ENCODE data around the gene IL18. TPM values are rescaled to one million over a fixed set of nuclear protein-coding genes. Genes with fewer than 3 reads are reported as not detected.
A peak's percentile ranks its signal among the peaks of the same experiment; 100 is the strongest.
"Not testable (repeated sequence)": the region's sequence is repeated elsewhere in the genome, so short reads cannot be mapped to it uniquely, and the experiment has no call there.

IL18 gene
- total and polyA plus RNA-seq, 5 donors from 2014 or later = 1.4 TPM; not detected in 4

GRCh38 chr11:112196519-112197087 lies 32.7 kb upstream of the IL18 start:
- Histone ChIP-seq H3K36me3 (ENCODE audit: control insufficient read depth, insufficient read depth, low read length) (no peaks in the 10 kb centered on the region), H3K27ac (ENCODE audit: insufficient read depth, low read length, poor library complexity, severe bottlenecking) (no peak overlapping the region), H3K4me1 (ENCODE audit: control insufficient read depth, insufficient read depth, low read length, poor library complexity, severe bottlenecking) (no peaks in the 10 kb centered on the region), H3K9me3 (ENCODE audit: control insufficient read depth in 2 of 2, low read length in 2 of 2) (no peaks in the 10 kb centered on the region), H3K4me3 (ENCODE audit: low read depth, low read length) (no peak overlapping the region), H3K27me3 (ENCODE audit: control insufficient read depth, insufficient read depth, low read length) (peaks cover 5% of the 10 kb centered on the region)
- no peak for ATAC-seq (ENCODE audit: low read depth in 2 of 2)
- H3K4me3 Mint-ChIP-seq = no peak overlapping the region
- H3K27ac Mint-ChIP-seq = no peak overlapping the region
- peaks cover 0 to 7% (median 0%) of the 10 kb centered on the region in 7 donors for H3K9me3 Mint-ChIP-seq
- H3K4me1 Mint-ChIP-seq = no peaks in the 10 kb centered on the region
- no peak for DNase-seq
- H3K27me3 Mint-ChIP-seq = peaks cover 22% of the 10 kb centered on the region
- H3K36me3 Mint-ChIP-seq = peaks cover 3% of the 10 kb centered on the region

- H3K4me3 ChIP-seq (ENCODE audit: low read depth, low read length) = no peak overlapping the region
- peaks cover 0 to 7% (median 0%) of the 10 kb centered on the region in 7 donors for H3K9me3 Mint-ChIP-seq
- peaks cover 19% of the 10 kb centered on the region for H3K27me3 Mint-ChIP-seq
- DNase-seq (no peak), ATAC-seq (ENCODE audit: low read depth in 2 of 2) (no peak)
- no peaks in the 10 kb centered on the region for H3K9me3 ChIP-seq (ENCODE audit: control insufficient read depth in 2 of 2, low read length in 2 of 2)
- peaks cover 5% of the 10 kb centered on the region for H3K27me3 ChIP-seq (ENCODE audit: control insufficient read depth, insufficient read depth, low read length)
- H3K4me1 Mint-ChIP-seq = no peaks in the 10 kb centered on the region
- H3K4me3 Mint-ChIP-seq = no peak overlapping the region
- no peaks in the 10 kb centered on the region for H3K36me3 ChIP-seq (ENCODE audit: control insufficient read depth, insufficient read depth, low read length)
- H3K27ac ChIP-seq (ENCODE audit: insufficient read depth, low read length, poor library complexity, severe bottlenecking) = no peak overlapping the region
- no peaks in the 10 kb centered on the region for H3K4me1 ChIP-seq (ENCODE audit: control insufficient read depth, insufficient read depth, low read length, poor library complexity, severe bottlenecking)
- H3K27ac Mint-ChIP-seq = no peak overlapping the region
- peaks cover 3% of the 10 kb centered on the region for H3K36me3 Mint-ChIP-seq
Observed at GRCh38 chr11:112195951-112196351, 32.1 kb upstream of the IL18 start.

GRCh38 chr11:112195113-112195512 lies 31.2 kb upstream of the IL18 start:
- H3K27ac Mint-ChIP-seq; ATAC-seq (ENCODE audit: low read depth in 2 of 2); H3K4me3 ChIP-seq (ENCODE audit: low read depth, low read length); H3K27ac ChIP-seq (ENCODE audit: insufficient read depth, low read length, poor library complexity, severe bottlenecking); H3K36me3 Mint-ChIP-seq; H3K9me3 Mint-ChIP-seq; H3K27me3 ChIP-seq (ENCODE audit: control insufficient read depth, insufficient read depth, low read length); H3K9me3 ChIP-seq (ENCODE audit: control insufficient read depth in 2 of 2, low read length in 2 of 2); H3K4me3 Mint-ChIP-seq; DNase-seq; H3K4me1 ChIP-seq (ENCODE audit: control insufficient read depth, insufficient read depth, low read length, poor library complexity, severe bottlenecking); H3K36me3 ChIP-seq (ENCODE audit: control insufficient read depth, insufficient read depth, low read length); H3K4me1 Mint-ChIP-seq: not testable (repeated sequence)
- peaks cover 14% of the 10 kb centered on the region for H3K27me3 Mint-ChIP-seq

GRCh38 chr11:112186304-112186703 lies 22.4 kb upstream of the IL18 start:
- ATAC-seq (ENCODE audit: low read depth in 2 of 2) (no peak), DNase-seq (no peak)
- no peaks in the 10 kb centered on the region for H3K36me3 ChIP-seq (ENCODE audit: control insufficient read depth, insufficient read depth, low read length)
- H3K9me3 ChIP-seq (ENCODE audit: control insufficient read depth in 2 of 2, low read length in 2 of 2) = no peaks in the 10 kb centered on the region
- no peak overlapping the region for H3K4me3 ChIP-seq (ENCODE audit: low read depth, low read length)
- no peaks in the 10 kb centered on the region for H3K4me1 ChIP-seq (ENCODE audit: control insufficient read depth, insufficient read depth, low read length, poor library complexity, severe bottlenecking)
- H3K27me3 ChIP-seq (ENCODE audit: control insufficient read depth, insufficient read depth, low read length) = no peaks in the 10 kb centered on the region
- no peak overlapping the region for H3K27ac ChIP-seq (ENCODE audit: insufficient read depth, low read length, poor library complexity, severe bottlenecking)
- Mint-ChIP-seq H3K36me3 (peaks cover 6% of the 10 kb centered on the region), H3K4me3 (no peak overlapping the region), H3K4me1 (no peaks in the 10 kb centered on the region), H3K27me3 (peaks cover 8% of the 10 kb centered on the region), H3K27ac (no peak overlapping the region), H3K9me3 (peaks cover 0 to 2% (median 0%) of the 10 kb centered on the region in 7 donors)

GRCh38 chr11:112185883-112186282 lies 22.0 kb upstream of the IL18 start:
- no peak overlapping the region for H3K27ac Mint-ChIP-seq
- peaks cover 9% of the 10 kb centered on the region for H3K27me3 Mint-ChIP-seq
- no peak for DNase-seq
- H3K36me3 Mint-ChIP-seq = peaks cover 6% of the 10 kb centered on the region
- H3K4me3 Mint-ChIP-seq = no peak overlapping the region
- H3K4me1 ChIP-seq (ENCODE audit: control insufficient read depth, insufficient read depth, low read length, poor library complexity, severe bottlenecking) = no peaks in the 10 kb centered on the region
- no peaks in the 10 kb centered on the region for H3K4me1 Mint-ChIP-seq
- H3K36me3 ChIP-seq (ENCODE audit: control insufficient read depth, insufficient read depth, low read length) = no peaks in the 10 kb centered on the region
- peaks cover 0 to 3% (median 0%) of the 10 kb centered on the region in 7 donors for H3K9me3 Mint-ChIP-seq
- no peak for ATAC-seq (ENCODE audit: low read depth in 2 of 2)
- no peaks in the 10 kb centered on the region for H3K9me3 ChIP-seq (ENCODE audit: control insufficient read depth in 2 of 2, low read length in 2 of 2)
- no peak overlapping the region for H3K4me3 ChIP-seq (ENCODE audit: low read depth, low read length)
- H3K27ac ChIP-seq (ENCODE audit: insufficient read depth, low read length, poor library complexity, severe bottlenecking) = no peak overlapping the region
- no peaks in the 10 kb centered on the region for H3K27me3 ChIP-seq (ENCODE audit: control insufficient read depth, insufficient read depth, low read length)

GRCh38 chr11:112182867-112183266 lies 19.0 kb upstream of the IL18 start:
- no peaks in the 10 kb centered on the region for H3K36me3 ChIP-seq (ENCODE audit: control insufficient read depth, insufficient read depth, low read length)
- H3K9me3 ChIP-seq (ENCODE audit: control insufficient read depth in 2 of 2, low read length in 2 of 2) = no peaks in the 10 kb centered on the region
- H3K9me3 Mint-ChIP-seq = peaks cover 0 to 6% (median 0%) of the 10 kb centered on the region in 7 donors
- no peak overlapping the region for H3K4me3 ChIP-seq (ENCODE audit: low read depth, low read length)
- H3K27ac ChIP-seq (ENCODE audit: insufficient read depth, low read length, poor library complexity, severe bottlenecking) = no peak overlapping the region
- H3K36me3 Mint-ChIP-seq = no peaks in the 10 kb centered on the region
- H3K4me1 ChIP-seq (ENCODE audit: control insufficient read depth, insufficient read depth, low read length, poor library complexity, severe bottlenecking) = no peaks in the 10 kb centered on the region
- H3K27ac Mint-ChIP-seq = no peak overlapping the region
- ATAC-seq (ENCODE audit: low read depth in 2 of 2) (no peak), DNase-seq (no peak)
- no peak overlapping the region for H3K4me3 Mint-ChIP-seq
- H3K27me3 Mint-ChIP-seq = peaks cover 30% of the 10 kb centered on the region
- H3K27me3 ChIP-seq (ENCODE audit: control insufficient read depth, insufficient read depth, low read length) = peaks cover 10% of the 10 kb centered on the region
- no peaks in the 10 kb centered on the region for H3K4me1 Mint-ChIP-seq

GRCh38 chr11:112179601-112180000 lies 15.7 kb upstream of the IL18 start:
- peaks cover 0 to 6% (median 0%) of the 10 kb centered on the region in 7 donors for H3K9me3 Mint-ChIP-seq
- no peak for DNase-seq

GRCh38 chr11:112178936-112179335 lies 15.0 kb upstream of the IL18 start:
- peaks cover 0 to 6% (median 0%) of the 10 kb centered on the region in 7 donors for H3K9me3 Mint-ChIP-seq
- ATAC-seq (ENCODE audit: low read depth in 2 of 2) (no peak), DNase-seq (no peak)
- Histone ChIP-seq H3K27me3 (ENCODE audit: control insufficient read depth, insufficient read depth, low read length) (peaks cover 23% of the 10 kb centered on the region), H3K9me3 (ENCODE audit: control insufficient read depth in 2 of 2, low read length in 2 of 2) (no peaks in the 10 kb centered on the region), H3K4me1 (ENCODE audit: control insufficient read depth, insufficient read depth, low read length, poor library complexity, severe bottlenecking) (peaks cover 5% of the 10 kb centered on the region), H3K4me3 (ENCODE audit: low read depth, low read length) (no peak overlapping the region), H3K27ac (ENCODE audit: insufficient read depth, low read length, poor library complexity, severe bottlenecking) (no peak overlapping the region), H3K36me3 (ENCODE audit: control insufficient read depth, insufficient read depth, low read length) (no peaks in the 10 kb centered on the region)
- peaks cover 45% of the 10 kb centered on the region for H3K27me3 Mint-ChIP-seq
- H3K36me3 Mint-ChIP-seq = no peaks in the 10 kb centered on the region
- H3K4me1 Mint-ChIP-seq = peaks cover 7 to 11% (median 9%) of the 10 kb centered on the region in 4 donors
- H3K27ac Mint-ChIP-seq = no peak overlapping the region
- no peak overlapping the region for H3K4me3 Mint-ChIP-seq

More at GRCh38 chr11:112179601-112180000, 15.7 kb upstream of the IL18 start:
- Mint-ChIP-seq H3K4me1 (peaks cover 6 to 9% (median 8%) of the 10 kb centered on the region in 4 donors), H3K27ac (no peak overlapping the region), H3K4me3 (no peak overlapping the region), H3K36me3 (no peaks in the 10 kb centered on the region), H3K27me3 (peaks cover 43% of the 10 kb centered on the region)
- H3K4me1 ChIP-seq (ENCODE audit: control insufficient read depth, insufficient read depth, low read length, poor library complexity, severe bottlenecking) = peaks cover 5% of the 10 kb centered on the region
- H3K4me3 ChIP-seq (ENCODE audit: low read depth, low read length) = no peak overlapping the region
- ATAC-seq (ENCODE audit: low read depth in 2 of 2) = peak; percentile 28 to 37
- H3K27ac ChIP-seq (ENCODE audit: insufficient read depth, low read length, poor library complexity, severe bottlenecking) = no peak overlapping the region
- H3K27me3 ChIP-seq (ENCODE audit: control insufficient read depth, insufficient read depth, low read length) = peaks cover 23% of the 10 kb centered on the region
- H3K9me3 ChIP-seq (ENCODE audit: control insufficient read depth in 2 of 2, low read length in 2 of 2) = no peaks in the 10 kb centered on the region
- H3K36me3 ChIP-seq (ENCODE audit: control insufficient read depth, insufficient read depth, low read length) = no peaks in the 10 kb centered on the region

Data from CD4-positive, CD25-positive, alpha-beta regulatory T cell (primary cell).